GM12801 (cell line): ENCODE data around the gene LRRTM4.

Experiments
- TF ChIP-seq, protein P1 (sequence below): IDR thresholded peaks from one replicate; pipeline ENCODE4 v1.5.1; 2011; ENCODE audit warnings: control low read depth; ENCODE audit not compliant: insufficient read length; ENCODE audit errors: extremely low read depth

LRRTM4 gene

DNA sequence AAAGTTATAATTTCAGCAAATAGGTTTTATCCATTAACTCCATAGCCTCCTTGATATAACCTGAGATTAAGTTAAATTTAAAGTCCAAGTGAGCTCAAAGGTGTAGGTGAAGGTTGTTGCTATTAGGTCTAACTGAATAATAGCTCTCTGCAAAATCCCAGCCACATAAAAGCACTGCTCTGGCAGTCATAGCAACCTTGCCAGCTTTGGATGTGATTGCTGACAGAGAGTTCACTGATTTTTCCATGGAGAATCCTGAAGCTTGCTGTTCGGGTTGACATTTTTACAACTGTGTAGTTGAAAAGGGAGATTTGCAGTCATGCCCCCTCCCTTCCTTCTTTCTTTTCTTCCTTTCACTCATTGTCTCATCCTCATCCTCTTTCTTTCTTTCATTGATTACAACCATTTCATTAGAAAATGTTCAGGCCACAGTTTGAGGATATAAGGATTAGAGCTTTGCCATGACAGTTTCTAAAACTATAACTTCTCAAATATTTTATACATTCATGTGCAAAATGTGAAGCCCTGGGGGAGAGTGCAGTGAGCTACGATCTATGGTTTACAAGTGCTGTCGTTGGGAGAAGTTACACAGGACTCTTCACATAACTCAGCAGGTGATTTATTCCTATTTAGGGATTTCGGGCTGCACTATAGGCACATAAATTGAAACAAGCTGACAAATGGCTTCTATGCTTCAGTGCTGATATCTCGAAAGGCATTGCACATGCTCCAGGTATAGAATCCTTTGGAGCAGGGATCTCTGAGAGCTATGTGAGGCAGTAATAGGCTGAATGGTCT lies 193.8 kb downstream of the LRRTM4 start:
- TF ChIP-seq, protein P1, sequence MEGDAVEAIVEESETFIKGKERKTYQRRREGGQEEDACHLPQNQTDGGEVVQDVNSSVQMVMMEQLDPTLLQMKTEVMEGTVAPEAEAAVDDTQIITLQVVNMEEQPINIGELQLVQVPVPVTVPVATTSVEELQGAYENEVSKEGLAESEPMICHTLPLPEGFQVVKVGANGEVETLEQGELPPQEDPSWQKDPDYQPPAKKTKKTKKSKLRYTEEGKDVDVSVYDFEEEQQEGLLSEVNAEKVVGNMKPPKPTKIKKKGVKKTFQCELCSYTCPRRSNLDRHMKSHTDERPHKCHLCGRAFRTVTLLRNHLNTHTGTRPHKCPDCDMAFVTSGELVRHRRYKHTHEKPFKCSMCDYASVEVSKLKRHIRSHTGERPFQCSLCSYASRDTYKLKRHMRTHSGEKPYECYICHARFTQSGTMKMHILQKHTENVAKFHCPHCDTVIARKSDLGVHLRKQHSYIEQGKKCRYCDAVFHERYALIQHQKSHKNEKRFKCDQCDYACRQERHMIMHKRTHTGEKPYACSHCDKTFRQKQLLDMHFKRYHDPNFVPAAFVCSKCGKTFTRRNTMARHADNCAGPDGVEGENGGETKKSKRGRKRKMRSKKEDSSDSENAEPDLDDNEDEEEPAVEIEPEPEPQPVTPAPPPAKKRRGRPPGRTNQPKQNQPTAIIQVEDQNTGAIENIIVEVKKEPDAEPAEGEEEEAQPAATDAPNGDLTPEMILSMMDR = no peak

DNA sequence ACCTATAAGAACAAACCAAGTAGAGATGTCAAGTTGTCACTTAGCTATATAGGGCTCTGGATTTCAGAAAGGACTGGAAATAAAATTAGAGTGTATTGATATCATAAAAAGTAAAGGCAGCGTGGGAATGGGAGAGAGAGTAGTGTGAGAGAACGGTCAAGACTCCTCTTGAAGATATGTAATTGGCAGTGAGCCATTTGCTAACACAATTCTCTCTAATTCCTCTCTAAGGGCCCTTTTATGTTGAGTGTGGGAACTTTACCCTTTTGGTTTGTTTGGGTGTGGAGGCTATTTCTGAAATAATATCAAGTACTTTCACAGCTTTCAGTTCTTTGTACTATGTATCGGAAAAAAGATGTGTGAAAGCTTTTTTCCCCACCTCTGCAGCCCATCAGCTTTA lies 196.8 kb downstream of the LRRTM4 start:
- TF ChIP-seq, protein P1 = no peak

DNA sequence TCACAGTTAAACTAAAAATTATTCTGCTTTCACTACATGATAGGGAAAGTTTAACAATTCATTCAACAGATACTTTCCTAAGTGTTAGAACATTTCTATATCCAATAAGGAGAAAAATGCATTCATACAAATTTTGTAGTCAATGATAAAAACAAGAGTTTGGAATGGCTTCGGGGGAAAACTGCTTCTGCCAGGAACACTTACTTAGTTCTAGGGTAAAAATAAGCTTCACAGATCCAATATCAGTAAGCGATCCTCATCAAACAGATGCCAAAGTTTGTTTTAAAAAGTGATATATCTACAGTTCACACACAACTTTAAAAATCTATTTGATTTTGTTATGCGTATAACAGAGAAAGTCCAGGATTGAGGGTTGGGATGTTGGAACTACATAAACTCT lies 199.7 kb downstream of the LRRTM4 start:
- TF ChIP-seq, protein P1 = no peak

- TF ChIP-seq, protein P1 = no peak
Observed at GRCh38 chr2:77314721-77315120, 207.5 kb downstream of the LRRTM4 start.

DNA sequence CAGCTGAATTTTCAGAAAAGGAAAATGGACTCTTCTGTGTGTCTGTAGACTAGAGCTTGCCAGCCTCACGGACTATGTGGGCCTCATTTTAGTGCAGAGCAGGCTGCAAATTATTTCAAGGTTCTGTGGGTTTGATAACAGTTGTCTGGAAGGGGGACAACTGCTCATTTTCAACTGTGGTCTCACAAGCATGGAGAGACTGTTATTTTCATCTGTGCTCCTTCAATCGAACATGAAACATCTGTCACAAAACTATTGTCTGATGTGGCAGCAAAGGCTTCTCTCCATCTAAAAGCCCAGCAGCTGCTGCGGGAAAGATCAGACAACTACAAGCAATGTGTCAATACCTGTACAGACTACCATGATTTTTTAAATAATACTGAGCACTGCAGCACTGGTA lies 211.8 kb downstream of the LRRTM4 start:
- TF ChIP-seq, protein P1 = no peak

DNA sequence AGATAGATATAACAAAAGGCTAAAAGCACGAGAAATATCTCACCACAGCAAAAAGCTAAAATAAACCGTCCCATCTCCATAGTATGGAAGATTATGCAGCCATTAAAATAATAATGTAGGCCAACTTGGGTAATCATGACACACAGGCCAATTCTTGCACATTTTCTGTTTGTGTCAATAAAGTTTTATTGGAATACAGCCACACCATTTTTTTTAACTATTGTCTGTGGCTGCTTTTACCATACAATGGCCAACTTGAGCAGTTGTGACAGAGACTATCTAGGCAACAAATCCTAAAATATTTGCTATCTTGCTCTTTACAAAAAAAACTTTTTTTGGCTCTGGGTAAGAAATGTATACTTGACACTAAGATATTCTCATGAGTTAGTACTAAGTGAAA lies 212.5 kb downstream of the LRRTM4 start:
- TF ChIP-seq, protein P1 = no peak

DNA sequence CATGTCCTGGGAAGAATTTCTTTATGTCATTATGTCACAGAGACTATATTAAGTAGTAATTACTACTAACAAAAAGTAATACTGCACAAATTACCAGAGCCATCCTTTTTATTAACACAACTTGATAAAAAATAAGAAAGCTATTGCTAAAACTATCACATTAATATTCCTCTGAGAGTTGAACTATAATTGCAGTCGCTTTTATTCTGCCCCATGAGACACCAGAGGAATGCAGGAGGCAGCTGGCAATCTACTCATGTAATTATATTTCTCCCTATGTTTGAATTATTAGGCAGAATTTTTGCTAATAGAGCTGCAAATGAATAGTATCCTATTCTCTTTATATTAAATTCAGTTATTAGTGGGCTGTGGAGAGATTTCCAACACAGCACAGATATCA lies 220.7 kb downstream of the LRRTM4 start:
- TF ChIP-seq, protein P1 = no peak

DNA sequence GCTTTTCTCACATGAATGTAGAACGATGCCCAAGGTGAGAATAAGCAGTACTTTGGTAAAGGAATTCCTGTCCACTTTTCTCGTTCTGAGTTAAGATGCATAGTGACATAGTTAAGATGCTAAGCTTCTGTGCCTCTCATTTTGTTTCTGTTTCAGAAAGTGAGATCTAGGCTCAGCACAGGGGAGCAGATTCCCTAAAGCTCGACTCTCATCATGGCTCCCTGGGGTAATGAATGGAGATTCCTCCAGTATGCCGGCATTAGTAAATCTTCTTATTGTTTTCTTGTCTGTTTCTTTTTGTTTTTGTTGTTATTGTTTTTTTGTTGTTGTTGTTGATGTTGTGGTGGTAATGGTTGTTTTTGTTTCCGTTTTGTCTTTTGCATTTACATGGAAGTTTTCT lies 225.4 kb downstream of the LRRTM4 start:
- TF ChIP-seq, protein P1 = no peak
